Inflammatory macrophage treated with lipopolysaccharide for 1 hour (primary cell): ENCODE data around the gene LRRTM4.
"Not testable (repeated sequence)": the region's sequence is repeated elsewhere in the genome, so short reads cannot be mapped to it uniquely, and the experiment has no call there.

ENCODE experiments used
- DNase-seq, 2 donors: peaks; one replicate each; pipeline ENCODE4 v3.0.0-alpha.2; 2020 to 2022

The LRRTM4 gene

DNA sequence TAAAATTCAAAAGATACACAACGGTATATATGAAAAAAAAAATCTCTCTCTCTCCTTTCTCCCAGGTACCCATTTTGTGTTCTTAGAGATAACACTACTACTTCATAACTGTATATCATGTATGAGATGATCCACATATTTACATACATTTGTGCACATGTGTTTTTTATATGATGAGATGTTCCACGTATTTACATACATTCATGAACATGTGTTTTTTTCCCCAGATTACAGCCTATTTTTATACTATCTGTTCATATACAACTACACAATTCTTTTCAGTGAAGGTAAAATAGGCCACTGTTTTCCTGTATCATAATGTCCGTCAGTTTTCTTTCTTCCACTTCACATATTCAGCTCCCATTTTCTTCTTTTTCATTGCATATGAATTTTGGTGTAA lies 808.9 kb downstream of the LRRTM4 start:
- no peak for DNase-seq

DNA sequence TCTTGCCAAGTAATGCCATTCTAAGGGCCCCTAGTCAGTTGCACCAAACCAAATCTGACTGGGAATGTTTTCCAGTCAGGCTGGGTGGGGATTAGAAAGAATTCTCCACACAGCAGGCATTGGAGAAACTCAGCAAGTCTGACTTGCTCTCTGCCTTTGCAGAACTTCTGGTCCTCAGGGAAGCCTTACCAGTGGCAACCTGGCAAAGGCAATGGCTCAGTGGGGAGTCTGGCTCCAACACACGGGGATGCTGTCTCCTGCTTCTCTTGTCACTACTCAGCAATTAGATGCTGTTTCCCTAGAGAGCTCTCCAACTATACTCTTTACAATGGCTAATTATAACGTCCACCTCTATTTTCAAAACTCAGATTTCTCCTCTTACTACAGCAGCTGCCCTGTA lies 810.7 kb downstream of the LRRTM4 start:
- no peak for DNase-seq

DNA sequence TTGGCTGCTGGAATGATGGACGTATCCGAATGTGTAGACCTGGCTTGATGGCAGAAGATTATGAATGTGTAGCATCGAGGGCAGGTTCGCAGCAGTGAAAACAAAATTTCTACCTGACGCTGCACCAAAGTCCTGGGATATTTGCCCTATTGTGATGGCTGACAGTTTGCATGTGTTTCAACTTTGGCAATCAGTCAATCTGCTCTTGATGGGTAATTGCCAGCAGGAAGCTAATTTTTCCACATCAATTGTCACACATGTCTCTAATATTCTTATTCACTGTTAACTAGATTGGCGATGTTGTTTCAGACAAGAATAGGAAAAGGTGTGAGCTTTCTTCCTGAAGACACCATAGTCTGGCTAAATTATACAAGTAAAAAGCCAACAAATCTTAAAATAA lies 821.3 kb downstream of the LRRTM4 start:
- DNase-seq: no peak

DNA sequence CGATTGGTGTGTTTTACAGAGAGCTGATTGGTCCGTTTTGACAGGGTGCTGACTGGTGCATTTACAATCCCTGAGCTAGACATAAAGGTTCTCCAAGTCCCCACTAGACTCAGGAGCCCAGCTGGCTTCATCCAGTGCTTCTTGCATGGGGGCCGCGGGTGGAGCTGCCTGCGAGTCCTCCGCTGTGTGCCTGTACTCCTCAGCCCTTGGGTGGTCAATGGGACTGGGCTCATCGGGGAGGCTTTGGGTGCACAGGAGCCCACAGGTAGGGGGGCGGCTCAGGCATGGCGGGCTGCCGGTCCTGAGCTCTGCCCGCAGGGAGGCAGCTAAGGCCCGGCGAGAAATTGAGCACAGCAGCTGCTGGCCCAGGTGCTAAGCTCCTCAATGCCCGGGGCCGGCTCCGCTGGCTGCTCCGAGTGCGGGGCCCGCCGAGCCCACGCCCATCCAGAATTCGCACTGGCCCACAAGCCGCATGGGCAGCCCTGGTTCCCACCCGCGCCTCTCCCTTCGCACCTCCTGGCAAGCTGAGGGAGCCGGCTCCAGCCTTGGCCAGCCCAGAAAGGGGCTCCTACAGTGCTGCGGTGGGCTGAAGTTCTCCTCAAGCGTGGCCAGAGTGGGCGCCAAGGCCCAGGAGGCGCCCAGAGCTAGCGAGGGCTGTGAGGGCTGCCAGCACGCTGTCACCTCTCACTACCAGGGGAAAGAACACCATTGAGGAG lies 824.0 kb downstream of the LRRTM4 start:
- DNase-seq: not testable (repeated sequence)
